Hematopoietic multipotent progenitor cell treated with erythropoietin and hydrocortisone succinate and interleukin-3 and kit ligand, for 15 days (in vitro differentiated cells): ENCODE results near the gene COG6.

Experiments
- DNase-seq: peaks from one replicate; pipeline ENCODE4 v3.0.0-alpha.2; 2015; ENCODE audit warnings: low spot score

COG6 gene

GRCh38 chr13:39770221-39771090 lies 115.0 kb downstream of the COG6 start:
- no peak for DNase-seq

GRCh38 chr13:39773833-39774232 lies 118.4 kb downstream of the COG6 start:
- DNase-seq: no peak

- no peak for DNase-seq
Observed at GRCh38 chr13:39776439-39776838, 121.0 kb downstream of the COG6 start.

- DNase-seq: no peak
Observed at GRCh38 chr13:39777021-39777420, 121.6 kb downstream of the COG6 start.

GRCh38 chr13:39777527-39778061 lies 122.1 kb downstream of the COG6 start:
- DNase-seq: no peak

GRCh38 chr13:39779337-39780265 lies 124.1 kb downstream of the COG6 start:
- no peak for DNase-seq

GRCh38 chr13:39780711-39781110 lies 125.2 kb downstream of the COG6 start:
- no peak for DNase-seq

GRCh38 chr13:39781381-39781780 lies 125.9 kb downstream of the COG6 start:
- DNase-seq: no peak

- no peak for DNase-seq
Observed at GRCh38 chr13:39783051-39783450, 127.6 kb downstream of the COG6 start.

- no peak for DNase-seq
Observed at GRCh38 chr13:39784347-39784746, 128.9 kb downstream of the COG6 start.

GRCh38 chr13:39786091-39786490 lies 130.6 kb downstream of the COG6 start:
- DNase-seq: no peak

GRCh38 chr13:39787086-39787487 lies 131.6 kb downstream of the COG6 start:
- DNase-seq: no peak

GRCh38 chr13:39788102-39788501 lies 132.6 kb downstream of the COG6 start:
- DNase-seq: no peak

- no peak for DNase-seq
Observed at GRCh38 chr13:39789451-39789850, 134.0 kb downstream of the COG6 start.
